HepG2 (cell line): ENCODE results near the gene GINM1. TPM values are rescaled to one million over a fixed set of nuclear protein-coding genes. Genes with fewer than 3 reads are reported as not detected.

Source experiments
- CREB3 ChIP-seq: sonication (generic); formaldehyde crosslinking; IDR thresholded peaks from 2 replicates; pipeline ENCODE4 v1.5.0; 2020; ENCODE audit warnings: missing genetic modification reagents
- FOXK2 ChIP-seq: fragments of 450-650 bp; IDR thresholded peaks from 2 replicates; pipeline ENCODE4 v1.6.1; 2016
- HIC2 ChIP-seq: sonication (generic); formaldehyde crosslinking; IDR thresholded peaks from 2 replicates; pipeline ENCODE4 v1.9.0; 2022; ENCODE audit warnings: low read depth, missing genetic modification reagents
- IKZF1 ChIP-seq: fragments of 450-650 bp; IDR thresholded peaks from 2 replicates; pipeline ENCODE4 v1.7.1; 2016
- IRF9 ChIP-seq: sonication (generic); formaldehyde crosslinking; IDR thresholded peaks from 2 replicates; pipeline ENCODE4 v1.8.0; 2022; ENCODE audit warnings: missing genetic modification reagents, mild to moderate bottlenecking, borderline replicate concordance
- KDM4B ChIP-seq: sonication (generic); formaldehyde crosslinking; IDR thresholded peaks from 2 replicates; pipeline ENCODE4 v1.4.0; 2020; ENCODE audit warnings: missing genetic modification reagents
- KMT2A ChIP-seq: sonication (generic); formaldehyde crosslinking; IDR thresholded peaks from 2 replicates; pipeline ENCODE4 v1.4.0; 2020; ENCODE audit warnings: missing genetic modification reagents
- MTERF4 ChIP-seq: sonication (generic); formaldehyde crosslinking; IDR thresholded peaks from 2 replicates; pipeline ENCODE4 v1.8.0; 2023; ENCODE audit warnings: mild to moderate bottlenecking, missing genetic modification reagents
- MXD1 ChIP-seq: sonication (generic); formaldehyde crosslinking; IDR thresholded peaks from 2 replicates; pipeline ENCODE4 v1.4.0; 2020; ENCODE audit warnings: mild to moderate bottlenecking, missing genetic modification reagents
- MYC ChIP-seq: sonication (generic); formaldehyde crosslinking; IDR thresholded peaks from 2 replicates; pipeline ENCODE4 v1.9.0; 2021; ENCODE audit warnings: missing genetic modification reagents, borderline replicate concordance
- POGZ ChIP-seq: sonication (generic); formaldehyde crosslinking; IDR thresholded peaks from 2 replicates; pipeline ENCODE4 v1.4.0; 2020; ENCODE audit warnings: mild to moderate bottlenecking, missing genetic modification reagents
- POLR2AphosphoS5 ChIP-seq: IDR thresholded peaks from 2 replicates; pipeline ENCODE4 v1.6.1; 2012; ENCODE audit warnings: low read depth, low read length
- RAD51 ChIP-seq: fragments of 450-650 bp; IDR thresholded peaks from 2 replicates; pipeline ENCODE4 v1.6.1; 2016; ENCODE audit warnings: borderline replicate concordance
- REL ChIP-seq: sonication (generic); formaldehyde crosslinking; conservative IDR thresholded peaks from 2 replicates; pipeline ENCODE4 v1.8.0; 2022; ENCODE audit warnings: mild to moderate bottlenecking, missing genetic modification reagents, moderate library complexity
- SMARCC2 ChIP-seq: fragments of 450-650 bp; IDR thresholded peaks from 2 replicates; pipeline ENCODE4 v1.6.1; 2017; ENCODE audit warnings: antibody characterized with exemption, mild to moderate bottlenecking
- SMYD3 ChIP-seq: sonication (generic); formaldehyde crosslinking; IDR thresholded peaks from 2 replicates; pipeline ENCODE4 v1.8.1; 2023; ENCODE audit warnings: mild to moderate bottlenecking, missing genetic modification reagents
- SNRNP70 ChIP-seq: fragments of 200-400 bp; formaldehyde crosslinking; IDR thresholded peaks from 2 replicates; pipeline ENCODE4 v1.6.1; 2017; ENCODE audit warnings: mild to moderate bottlenecking, low read depth, low read length, moderate library complexity
- SRSF1 ChIP-seq: fragments of 200-400 bp; formaldehyde crosslinking; optimal IDR thresholded peaks from 2 replicates; pipeline ENCODE3; 2017; ENCODE audit warnings: mild to moderate bottlenecking, low read depth, low read length, moderate library complexity
- ZBTB38 ChIP-seq: sonication (generic); formaldehyde crosslinking; IDR thresholded peaks from 2 replicates; pipeline ENCODE4 v1.5.1; 2020; ENCODE audit warnings: mild to moderate bottlenecking, missing genetic modification reagents
- ZNF260 ChIP-seq: sonication (generic); formaldehyde crosslinking; IDR thresholded peaks from 2 replicates; pipeline ENCODE4 v1.4.0; 2020; ENCODE audit warnings: missing genetic modification reagents, low read depth, mild to moderate bottlenecking, borderline replicate concordance
- ZNF432 ChIP-seq: sonication (generic); formaldehyde crosslinking; IDR thresholded peaks from 2 replicates; pipeline ENCODE4 v1.5.0; 2020; ENCODE audit warnings: missing genetic modification reagents, mild to moderate bottlenecking, borderline replicate concordance
- ZNF468 ChIP-seq: sonication (generic); formaldehyde crosslinking; IDR thresholded peaks from 2 replicates; pipeline ENCODE4 v1.8.0; 2022; ENCODE audit warnings: mild to moderate bottlenecking, moderate library complexity, missing genetic modification reagents
- ZNF790 ChIP-seq: sonication (generic); formaldehyde crosslinking; IDR thresholded peaks from 2 replicates; pipeline ENCODE4 v1.8.0; 2022; ENCODE audit warnings: missing genetic modification reagents, mild to moderate bottlenecking, borderline replicate concordance
- ZNF879 ChIP-seq: sonication (generic); formaldehyde crosslinking; IDR thresholded peaks from 2 replicates; pipeline ENCODE4 v1.8.1; 2023; ENCODE audit warnings: missing genetic modification reagents
- polyA plus RNA-seq, 8 experiments: library from polyadenylated mRNA; depleted of rRNA in 3 of 8; stranded (reverse) in 7 of 8; unstranded in 1 of 8; fragments of >200 nt; fragmentation: Illumina TruSeq in 4 of 8; extraction: Trizol in 4 of 8; gene quantifications; 2 replicates each; pipeline versions ENCODE4 v1.2.1 to v1.2.3, GENCODE V29; 2011 to 2016; ENCODE audit warnings: low read depth in 4 of 8, missing spikeins in 1 of 8, mixed read lengths in 1 of 8; ENCODE audit not compliant: insufficient read depth in 1 of 8
- total RNA-seq, 5 experiments: library from RNA; depleted of rRNA; stranded (reverse); fragments of >200 nt; fragmentation: Illumina TruSeq; extraction: Trizol; gene quantifications; 2 replicates each; pipeline ENCODE4 v1.2.3, GENCODE V29; 2016; ENCODE audit warnings: low read depth in 1 of 5

GINM1 gene
- total and polyA plus RNA-seq, 2 of the 13 experiments (the other 11 are each of a cell fraction or from before 2014, with no cell fraction given): 19.4 to 27.5 TPM

GRCh38 chr6:149566410-149567193, 427 bp downstream of the GINM1 start (continued):
- no peak for TF ChIP-seq FOXK2
- TF ChIP-seq REL (CRISPR knock-in tag): peak; percentile 82
- peak; percentile 68 for TF ChIP-seq KMT2A (CRISPR knock-in tag)
- peak; percentile 2; the same call in 1 of the 2 replicates for TF ChIP-seq MYC (CRISPR knock-in tag)
- peak; percentile 89; the same call in 1 of the 2 replicates for TF ChIP-seq ZNF468
- no peak for TF ChIP-seq ZNF790 (CRISPR knock-in tag)
- TF ChIP-seq KDM4B: no peak
- 0 out of 2 replicates have a peak, but pooled peaks have one; percentile 13 for TF ChIP-seq CREB3 (CRISPR knock-in tag)
- TF ChIP-seq HIC2 (CRISPR knock-in tag): no peak
- peak; percentile 78; the same call in 1 of the 2 replicates for TF ChIP-seq MXD1 (CRISPR knock-in tag)
- no peak for TF ChIP-seq IKZF1
- TF ChIP-seq ZNF432 (CRISPR knock-in tag): no peak
- no peak for TF ChIP-seq ZBTB38 (CRISPR knock-in tag)
- TF ChIP-seq POLR2AphosphoS5: 0 out of 2 replicates have a peak, but pooled peaks have one; percentile 51
- TF ChIP-seq ZNF260 (CRISPR knock-in tag): no peak
- no peak; the same call in 1 of the 2 replicates for TF ChIP-seq IRF9
- no peak for TF ChIP-seq POGZ (CRISPR knock-in tag)
- TF ChIP-seq ZNF879 (CRISPR knock-in tag): peak; percentile 52; the same call in 1 of the 2 replicates
- no peak for TF ChIP-seq RAD51
- TF ChIP-seq MTERF4: 0 out of 2 replicates have a peak, but pooled peaks have one; percentile 12
- no peak for TF ChIP-seq SMARCC2
- TF ChIP-seq SNRNP70: no peak
- TF ChIP-seq SMYD3 (CRISPR knock-in tag): no peak
- TF ChIP-seq SRSF1: peak; percentile 94
